SH-SY5Y (cell line): ENCODE data around the gene UBR4.

Experiments
- GATA2 ChIP-seq: IDR thresholded peaks from 2 replicates; pipeline ENCODE4 v1.6.1; 2011; ENCODE audit warnings: mild to moderate bottlenecking, low read depth, low read length
- GATA3 ChIP-seq: IDR thresholded peaks from 2 replicates; pipeline ENCODE4 v1.6.1; 2011; ENCODE audit warnings: low read depth, mild to moderate bottlenecking, low read length, moderate library complexity

DNA sequence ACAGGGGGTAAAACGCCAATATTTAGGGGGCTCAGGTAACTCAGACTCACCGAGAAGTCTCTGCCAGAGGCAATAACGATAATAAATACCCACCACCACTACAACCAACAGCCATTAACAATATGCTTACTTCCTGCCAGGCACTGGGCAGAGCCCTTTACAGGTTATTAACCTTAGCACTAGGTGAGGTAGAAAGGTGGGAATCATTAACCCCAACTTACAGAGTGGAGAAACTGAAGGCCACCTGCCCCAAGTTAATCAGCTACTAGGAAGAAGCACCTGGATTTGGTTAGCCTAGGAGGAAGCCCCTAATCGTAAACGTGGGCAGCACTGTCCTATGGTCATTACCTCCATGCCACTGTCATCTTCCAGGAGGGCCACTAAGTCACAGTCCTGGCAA lies 110.0 kb downstream of the UBR4 start:
- TF ChIP-seq GATA2 (no peak), GATA3 (no peak)
